GM19043 (cell line): ENCODE measurements around the gene TIMP1.

Source experiments
- ATAC-seq: cut with Tn5 transposase; IDR thresholded peaks from one replicate; pipeline ENCODE4 v1.9.1; 2021; ENCODE audit warnings: low read depth; ENCODE audit not compliant: unreplicated experiment

TIMP1 gene

GRCh38 chrX:47581731-47582647, at the start of gene TIMP1:
TSS of gene TIMP1 (plus strand) at chrX:47582436. CDS start at chrX:47583416, 980 bp downstream.
- peak; percentile 97 for ATAC-seq

GRCh38 chrX:47539860-47540259, 42.4 kb upstream of the TIMP1 start:
- ATAC-seq = no peak

GRCh38 chrX:47540754-47541538, 41.3 kb upstream of the TIMP1 start:
- ATAC-seq = no peak

- no peak for ATAC-seq
Measured at GRCh38 chrX:47543496-47543895, 38.7 kb upstream of the TIMP1 start.

GRCh38 chrX:47556045-47556623, 26.1 kb upstream of the TIMP1 start:
- peak; percentile 85 for ATAC-seq

- no peak for ATAC-seq
Measured at GRCh38 chrX:47558436-47558835, 23.8 kb upstream of the TIMP1 start.

- no peak for ATAC-seq
Measured at GRCh38 chrX:47560179-47560933, 21.9 kb upstream of the TIMP1 start.

GRCh38 chrX:47560934-47561658, 21.1 kb upstream of the TIMP1 start, which contains the start of gene ARAF:
TSS of gene ARAF (plus strand) at chrX:47561205. CDS start at chrX:47562968, 1,763 bp downstream.
- ATAC-seq = peak; percentile 82

GRCh38 chrX:47561659-47562151, 20.5 kb upstream of the TIMP1 start:
- no peak for ATAC-seq

GRCh38 chrX:47562615-47563243, 19.5 kb upstream of the TIMP1 start:
- no peak for ATAC-seq

- no peak for ATAC-seq
Measured at GRCh38 chrX:47563801-47564315, 18.4 kb upstream of the TIMP1 start.

- no peak for ATAC-seq
Measured at GRCh38 chrX:47564438-47565085, 17.7 kb upstream of the TIMP1 start.

- ATAC-seq = no peak
Measured at GRCh38 chrX:47566841-47567240, 15.4 kb upstream of the TIMP1 start.

- no peak for ATAC-seq
Measured at GRCh38 chrX:47568656-47569295, 13.5 kb upstream of the TIMP1 start.

- no peak for ATAC-seq
Measured at GRCh38 chrX:47570794-47571193, 11.4 kb upstream of the TIMP1 start.

- no peak for ATAC-seq
Measured at GRCh38 chrX:47571215-47571614, 11.0 kb upstream of the TIMP1 start.

- no peak for ATAC-seq
Measured at GRCh38 chrX:47571896-47572295, 10.3 kb upstream of the TIMP1 start.
